ENCODE results near the gene SLC9A3. TPM values are rescaled to one million over a fixed set of nuclear protein-coding genes. Genes with fewer than 3 reads are reported as not detected.
"Not testable (repeated sequence)": the region's sequence is repeated elsewhere in the genome, so short reads cannot be mapped to it uniquely, and the experiment has no call there.

SLC9A3 gene
- total RNA-seq, 1 experiment from 2014 or later = 2.5 TPM

DNA sequence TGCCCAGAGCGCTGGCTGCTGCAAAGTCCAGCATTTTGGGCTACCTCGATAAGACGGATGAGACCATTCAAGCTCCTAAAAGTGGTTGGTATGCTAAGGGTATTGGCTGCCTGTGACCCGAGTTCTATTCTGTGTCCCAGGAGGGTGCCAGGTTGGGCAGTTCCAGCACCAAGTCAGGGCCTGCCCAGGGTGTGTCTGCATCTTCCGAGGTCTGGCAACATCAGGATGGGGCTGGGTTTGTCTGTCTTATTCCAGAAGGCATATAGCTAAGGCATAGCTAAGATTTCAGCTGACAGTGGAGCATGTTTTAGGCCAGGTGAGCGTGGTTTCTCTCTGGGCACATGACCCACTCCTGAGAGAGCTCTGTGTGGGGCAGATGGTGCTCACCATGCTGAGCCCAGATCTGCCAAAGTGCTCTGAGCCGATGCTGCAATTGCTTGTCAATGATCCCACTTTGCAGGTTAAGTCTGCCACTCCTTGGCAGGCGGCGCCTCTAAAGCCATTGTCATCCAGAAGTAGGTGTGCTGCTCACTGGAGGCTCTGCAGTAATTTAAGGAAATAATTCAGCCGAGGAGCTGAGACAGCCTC lies 7.8 kb downstream of the SLC9A3 start:
- H3K4me3 ChIP-seq = no peak overlapping the region
- H3K27me3 ChIP-seq = no peaks in the 10 kb centered on the region; the same call in 1 of the 2 replicates
- H3K27ac ChIP-seq = no peak overlapping the region
- DNase-seq = no peak
- no peaks in the 10 kb centered on the region for H3K36me3 ChIP-seq
- no peaks in the 10 kb centered on the region for H3K9me3 ChIP-seq (replicated peaks)
- no peaks in the 10 kb centered on the region for H3K4me1 ChIP-seq

DNA sequence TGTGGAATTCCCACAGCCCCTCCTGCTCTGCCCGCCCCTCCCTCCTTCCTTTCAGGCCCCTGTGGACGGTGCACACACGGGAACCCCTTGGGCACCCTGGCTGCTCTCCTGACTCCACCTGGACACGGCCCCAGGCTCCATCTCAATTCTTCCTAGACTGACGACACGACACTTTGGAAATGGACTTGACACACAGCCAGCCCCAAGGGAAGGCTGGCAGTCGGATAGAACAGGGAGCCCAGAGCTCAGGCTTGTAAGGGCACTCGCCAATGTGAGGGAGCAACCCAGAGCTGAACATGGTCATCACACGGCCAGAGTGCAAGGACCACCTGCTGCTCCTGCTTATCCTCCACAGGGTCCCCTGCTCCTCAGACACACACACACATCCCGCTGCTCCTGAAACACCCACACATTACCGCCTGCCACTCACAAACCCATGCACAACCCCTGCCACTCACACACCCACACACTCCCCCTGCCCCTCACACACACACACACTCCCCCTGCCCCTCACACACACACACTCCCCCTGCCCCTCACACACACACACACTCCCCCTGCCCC lies 8.9 kb downstream of the SLC9A3 start:
- H3K9me3 ChIP-seq (replicated peaks) = no peaks in the 10 kb centered on the region
- DNase-seq = no peak
- no peaks in the 10 kb centered on the region for H3K36me3 ChIP-seq
- no peaks in the 10 kb centered on the region for H3K4me1 ChIP-seq
- H3K4me3 ChIP-seq = no peak overlapping the region
- H3K27me3 ChIP-seq = no peaks in the 10 kb centered on the region; the same call in 1 of the 2 replicates
- no peak overlapping the region for H3K27ac ChIP-seq

DNA sequence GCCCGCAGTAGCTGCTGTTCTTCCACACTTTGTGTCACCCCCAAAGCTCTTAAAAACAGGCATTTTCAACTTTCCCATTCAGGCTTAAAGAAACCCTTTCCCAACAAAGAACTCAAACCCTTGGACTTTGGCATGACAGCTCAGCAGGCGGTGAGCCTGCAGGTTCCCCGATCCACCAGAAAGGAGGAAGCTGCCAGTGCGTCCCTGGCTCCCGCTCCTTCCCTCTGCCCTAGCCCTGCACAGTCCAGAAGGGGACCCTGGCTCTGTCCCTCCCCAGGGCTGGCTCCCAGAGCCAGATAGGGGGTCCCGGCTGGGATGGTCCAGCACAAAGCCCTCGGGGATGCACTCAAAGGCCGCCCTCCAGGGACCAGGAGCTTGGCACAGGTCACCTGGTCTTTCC lies 9.6 kb downstream of the SLC9A3 start:
- Histone ChIP-seq H3K27ac (no peak overlapping the region), H3K9me3 (replicated peaks) (no peaks in the 10 kb centered on the region), H3K4me1 (no peaks in the 10 kb centered on the region), H3K27me3 (no peaks in the 10 kb centered on the region; the same call in 1 of the 2 replicates), H3K4me3 (no peak overlapping the region), H3K36me3 (no peaks in the 10 kb centered on the region)
- no peak for DNase-seq

DNA sequence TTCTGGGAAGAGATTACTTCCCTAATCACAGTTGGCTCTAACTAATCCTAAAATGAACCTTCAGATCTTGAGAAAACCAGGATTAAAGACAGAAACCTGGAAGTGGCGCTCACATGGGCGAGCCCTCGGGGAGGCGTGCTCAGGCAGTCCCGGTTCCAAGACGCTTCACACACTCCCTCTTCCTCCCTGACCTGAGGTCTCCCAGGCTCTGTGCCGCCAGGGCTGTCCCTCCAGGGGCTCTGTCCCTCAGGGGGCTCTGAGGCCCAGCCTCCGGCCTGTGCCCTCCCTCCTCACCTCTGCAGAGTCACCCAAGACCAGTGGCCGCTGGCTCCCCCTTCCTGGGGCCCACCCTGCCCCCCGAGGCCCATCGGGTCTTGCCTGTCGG lies 10.2 kb downstream of the SLC9A3 start:
- H3K27me3 ChIP-seq = no peaks in the 10 kb centered on the region; the same call in 1 of the 2 replicates
- no peaks in the 10 kb centered on the region for H3K36me3 ChIP-seq
- no peak overlapping the region for H3K27ac ChIP-seq
- H3K4me3 ChIP-seq = no peak overlapping the region
- no peak for DNase-seq
- H3K4me1 ChIP-seq = no peaks in the 10 kb centered on the region
- H3K9me3 ChIP-seq (replicated peaks) = no peaks in the 10 kb centered on the region

DNA sequence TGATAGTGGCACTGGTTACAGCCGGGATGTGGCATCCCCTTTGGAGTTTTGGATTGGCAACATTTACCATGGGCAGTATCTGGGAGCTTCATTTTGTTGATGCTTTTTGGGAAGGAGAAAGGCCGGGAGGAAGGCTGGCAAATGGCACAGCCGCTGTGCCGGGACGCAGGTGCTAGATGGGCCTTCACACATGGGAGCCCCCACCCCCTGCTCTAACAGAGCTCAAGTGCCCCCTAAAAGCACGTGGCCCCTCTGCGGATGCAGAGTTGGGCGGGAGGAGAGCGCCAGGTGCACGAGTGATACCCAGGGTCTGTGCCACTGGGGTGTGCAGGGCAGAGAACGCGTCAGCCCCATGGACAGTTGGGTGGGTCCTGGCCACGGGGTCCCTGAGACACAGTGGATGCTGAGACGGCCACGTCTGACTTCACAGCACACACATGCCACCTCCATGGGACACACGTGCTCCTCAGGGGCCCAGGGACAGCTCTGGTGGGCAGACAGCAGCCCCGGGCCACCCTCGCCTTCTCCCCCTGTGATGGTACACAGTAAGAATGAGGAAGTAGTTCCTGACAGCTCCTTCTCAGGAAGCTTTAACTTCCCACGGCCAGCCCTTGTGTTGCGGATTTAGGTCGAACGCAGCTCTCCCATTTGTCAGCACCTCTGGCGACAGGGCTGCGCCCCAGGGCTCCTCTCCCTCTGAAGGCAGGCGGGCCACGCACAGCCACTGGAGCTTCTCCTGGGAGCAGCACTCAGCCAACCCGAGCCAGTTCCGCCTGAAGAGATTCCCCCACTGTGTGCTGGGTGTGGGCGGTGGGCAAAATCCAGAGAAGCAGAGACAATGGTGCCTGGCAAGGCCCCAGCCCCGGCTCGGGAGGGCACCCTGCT lies 10.8 kb downstream of the SLC9A3 start:
- Histone ChIP-seq H3K36me3 (no peaks in the 10 kb centered on the region), H3K4me3 (no peak overlapping the region), H3K27ac (no peak overlapping the region), H3K4me1 (no peaks in the 10 kb centered on the region), H3K27me3 (no peaks in the 10 kb centered on the region; the same call in 1 of the 2 replicates), H3K9me3 (replicated peaks) (no peaks in the 10 kb centered on the region)
- DNase-seq = no peak

DNA sequence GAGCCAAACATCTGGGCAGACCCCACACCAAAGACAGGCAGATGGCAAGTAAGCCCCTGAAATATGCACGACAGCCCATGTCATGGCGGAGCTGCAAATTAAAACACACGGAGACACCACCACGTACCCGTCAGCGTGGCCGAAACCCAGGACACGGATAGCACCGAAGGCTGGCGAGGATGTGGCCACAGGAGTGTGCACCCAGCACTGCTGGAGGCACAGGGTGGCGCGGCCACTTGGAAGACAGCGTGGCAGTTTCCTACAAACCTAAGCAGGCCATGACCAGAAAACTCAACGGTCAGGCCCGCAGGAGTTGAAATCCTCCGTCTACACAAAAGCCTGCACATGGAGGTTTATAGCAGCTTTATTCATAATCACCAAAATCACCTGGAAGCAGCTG lies 12.8 kb downstream of the SLC9A3 start:
- no peaks in the 10 kb centered on the region; the same call in 1 of the 2 replicates for H3K27me3 ChIP-seq
- H3K9me3 ChIP-seq (replicated peaks) = no peaks in the 10 kb centered on the region
- H3K4me1 ChIP-seq = no peaks in the 10 kb centered on the region
- H3K36me3 ChIP-seq = no peaks in the 10 kb centered on the region
- DNase-seq = no peak
- H3K27ac ChIP-seq = no peak overlapping the region
- H3K4me3 ChIP-seq = no peak overlapping the region

DNA sequence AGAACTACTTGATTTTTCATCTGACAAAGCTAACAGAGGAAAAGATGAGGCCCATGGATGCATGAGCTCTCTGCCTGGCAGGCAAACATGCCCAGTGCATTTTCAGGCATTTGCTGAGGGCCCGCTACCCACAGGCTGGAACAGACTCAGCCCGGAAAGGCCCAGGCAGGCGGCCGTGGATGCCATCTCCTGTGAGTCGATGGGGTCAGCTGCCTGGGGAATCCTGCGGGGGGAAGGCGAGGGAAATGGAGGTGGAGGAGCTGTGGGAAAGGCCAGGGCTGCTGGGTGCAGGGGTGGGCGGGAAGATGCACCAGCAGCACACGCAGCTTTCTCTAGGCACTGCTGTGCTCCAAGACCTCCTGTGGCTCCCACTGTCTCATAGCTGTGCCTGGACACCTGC lies 13.7 kb downstream of the SLC9A3 start:
- no peaks in the 10 kb centered on the region for H3K9me3 ChIP-seq (replicated peaks)
- no peaks in the 10 kb centered on the region for H3K36me3 ChIP-seq
- H3K27me3 ChIP-seq = no peaks in the 10 kb centered on the region; the same call in 1 of the 2 replicates
- no peak overlapping the region for H3K27ac ChIP-seq
- no peaks in the 10 kb centered on the region for H3K4me1 ChIP-seq
- H3K4me3 ChIP-seq = no peak overlapping the region
- no peak for DNase-seq

DNA sequence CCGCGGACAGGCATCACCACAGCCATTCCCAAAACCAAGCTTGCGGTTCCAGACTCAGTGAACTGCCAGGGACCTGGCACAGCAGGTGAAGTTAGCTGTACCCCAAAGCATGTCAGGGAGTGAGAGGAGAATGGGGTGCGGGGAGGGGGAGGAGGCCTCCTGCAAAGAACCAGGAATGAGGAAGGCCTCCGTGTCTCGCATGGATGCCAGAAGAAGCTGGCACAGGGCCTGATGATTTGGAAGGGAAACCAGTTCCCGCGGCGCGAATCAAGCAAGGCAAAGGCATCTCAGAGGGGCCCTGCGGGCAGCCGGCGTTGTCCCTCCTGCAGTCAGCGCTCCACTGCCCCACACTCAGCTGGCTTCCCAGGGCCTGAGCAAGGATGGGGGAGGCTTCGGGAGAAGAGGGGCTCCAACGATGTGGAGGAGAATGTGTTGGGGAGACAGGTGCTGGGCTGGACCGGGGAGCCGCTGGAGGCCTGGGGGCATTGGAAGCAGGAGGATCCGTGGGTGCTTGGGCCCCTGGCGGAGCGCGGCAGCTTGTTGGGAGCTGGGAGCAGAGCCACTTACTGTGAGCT lies 14.6 kb downstream of the SLC9A3 start:
- Histone ChIP-seq H3K36me3 (no peaks in the 10 kb centered on the region), H3K4me3 (no peak overlapping the region), H3K4me1 (no peaks in the 10 kb centered on the region), H3K9me3 (replicated peaks) (no peaks in the 10 kb centered on the region), H3K27ac (no peak overlapping the region), H3K27me3 (no peaks in the 10 kb centered on the region; the same call in 1 of the 2 replicates)
- DNase-seq = no peak

DNA sequence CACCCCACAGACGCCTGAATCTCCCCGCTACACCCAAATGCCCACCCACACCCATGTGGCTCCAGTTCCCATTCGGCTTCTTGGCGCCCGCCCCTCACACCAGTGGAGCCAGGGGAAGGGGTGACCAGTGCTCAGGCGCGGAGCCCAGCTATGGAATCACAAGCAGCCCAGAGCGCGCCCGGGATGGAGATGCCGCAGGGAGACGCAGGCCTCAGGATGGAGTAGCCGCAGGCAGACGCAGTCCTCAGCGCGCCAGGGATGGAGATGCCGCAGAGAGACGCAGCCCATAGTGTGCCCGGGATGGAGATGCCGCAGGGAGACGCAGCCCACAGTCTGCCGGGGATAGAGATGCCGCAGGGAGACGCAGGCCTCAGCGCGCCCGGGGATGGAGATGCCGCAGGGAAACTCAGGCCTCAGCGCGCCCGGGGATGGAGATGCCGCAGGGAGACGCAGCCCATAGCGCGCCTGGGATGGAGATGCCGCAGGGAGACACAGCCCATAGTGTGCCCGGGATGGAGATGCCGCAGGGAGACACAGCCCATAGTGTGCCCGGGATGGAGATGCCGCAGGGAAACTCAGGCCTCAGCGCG lies 16.2 kb downstream of the SLC9A3 start:
- not testable (repeated sequence) for H3K4me3 ChIP-seq; H3K27ac ChIP-seq; H3K9me3 ChIP-seq (replicated peaks); H3K36me3 ChIP-seq; H3K27me3 ChIP-seq; DNase-seq; H3K4me1 ChIP-seq

DNA sequence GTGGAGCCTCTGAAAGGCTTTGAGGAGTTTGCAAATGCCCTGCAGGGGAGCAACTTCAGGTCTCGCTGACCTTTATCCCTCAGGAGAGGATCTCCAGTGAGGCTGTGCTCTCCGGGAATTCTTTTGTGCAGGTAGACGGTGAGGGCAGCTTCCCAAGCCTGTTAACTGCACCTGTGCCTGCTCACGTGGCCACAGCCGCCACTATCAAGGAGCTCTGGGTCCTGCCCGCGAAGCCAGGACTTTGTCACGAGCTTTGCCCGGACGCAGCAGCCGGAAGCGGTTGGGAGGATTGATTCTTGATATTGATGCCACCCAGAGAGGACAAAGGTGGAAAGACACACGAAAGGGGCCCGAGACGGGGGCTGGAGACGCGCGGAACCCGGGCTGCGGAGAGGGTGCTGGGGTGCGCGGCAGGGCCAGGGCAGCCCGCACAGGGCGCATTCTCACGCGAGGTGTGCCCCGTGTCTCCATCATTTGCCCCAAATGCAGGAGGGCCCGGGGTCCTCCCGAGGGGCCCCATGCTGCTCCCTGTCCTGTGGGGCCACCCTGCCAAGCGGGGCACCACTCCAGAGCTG lies 18.2 kb downstream of the SLC9A3 start:
- Histone ChIP-seq H3K27ac (no peak overlapping the region), H3K36me3 (no peaks in the 10 kb centered on the region), H3K4me1 (peaks cover 4% of the 10 kb centered on the region; the same call in 1 of the 2 replicates), H3K9me3 (replicated peaks) (no peaks in the 10 kb centered on the region), H3K27me3 (no peaks in the 10 kb centered on the region), H3K4me3 (no peak overlapping the region)
- no peak for DNase-seq

DNA sequence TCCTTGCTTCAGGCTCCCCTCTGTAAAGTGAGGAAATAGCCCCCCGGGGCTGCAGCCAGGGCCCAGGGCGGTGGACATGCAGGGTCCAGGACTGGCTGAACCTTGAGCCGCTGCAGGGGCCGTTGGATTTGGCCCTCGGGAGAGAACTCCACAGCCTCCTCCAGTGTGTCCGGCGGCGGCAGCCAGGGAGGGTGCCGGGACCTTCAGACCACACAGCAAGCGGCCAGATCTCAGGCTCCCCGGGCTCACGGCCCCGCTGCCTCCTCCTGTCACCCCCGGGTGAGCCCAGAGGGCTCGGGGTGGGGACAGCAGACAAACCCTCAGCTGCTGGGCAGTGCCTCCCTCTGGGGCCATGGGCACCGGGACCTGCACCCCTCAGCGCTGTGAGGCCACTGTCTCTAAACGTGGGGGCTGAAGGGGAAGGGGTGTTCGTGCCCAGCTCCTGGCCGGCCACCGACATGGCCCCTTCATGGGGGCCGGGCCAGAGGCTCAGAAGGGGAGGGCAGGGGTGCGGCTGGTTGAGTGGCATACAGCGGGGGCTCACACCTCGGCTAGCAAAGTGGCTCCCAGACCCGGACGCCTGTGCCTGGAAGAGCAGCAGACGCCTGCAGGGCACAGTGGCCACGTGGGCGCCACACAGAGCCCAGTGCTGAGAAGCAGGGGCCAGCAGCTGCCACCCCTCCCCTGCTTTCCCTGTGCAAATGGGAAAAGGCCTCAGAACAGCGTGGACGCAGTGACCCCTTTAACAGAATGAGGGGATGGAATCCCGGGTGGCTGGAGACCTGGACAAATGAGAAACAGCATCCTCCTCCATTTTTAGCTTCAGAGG lies 19.7 kb downstream of the SLC9A3 start:
- no peak for DNase-seq
- Histone ChIP-seq H3K4me3 (no peak overlapping the region), H3K9me3 (replicated peaks) (no peaks in the 10 kb centered on the region), H3K27me3 (no peaks in the 10 kb centered on the region), H3K27ac (no peak overlapping the region), H3K36me3 (no peaks in the 10 kb centered on the region), H3K4me1 (peaks cover 5% of the 10 kb centered on the region; the same call in 1 of the 2 replicates)

DNA sequence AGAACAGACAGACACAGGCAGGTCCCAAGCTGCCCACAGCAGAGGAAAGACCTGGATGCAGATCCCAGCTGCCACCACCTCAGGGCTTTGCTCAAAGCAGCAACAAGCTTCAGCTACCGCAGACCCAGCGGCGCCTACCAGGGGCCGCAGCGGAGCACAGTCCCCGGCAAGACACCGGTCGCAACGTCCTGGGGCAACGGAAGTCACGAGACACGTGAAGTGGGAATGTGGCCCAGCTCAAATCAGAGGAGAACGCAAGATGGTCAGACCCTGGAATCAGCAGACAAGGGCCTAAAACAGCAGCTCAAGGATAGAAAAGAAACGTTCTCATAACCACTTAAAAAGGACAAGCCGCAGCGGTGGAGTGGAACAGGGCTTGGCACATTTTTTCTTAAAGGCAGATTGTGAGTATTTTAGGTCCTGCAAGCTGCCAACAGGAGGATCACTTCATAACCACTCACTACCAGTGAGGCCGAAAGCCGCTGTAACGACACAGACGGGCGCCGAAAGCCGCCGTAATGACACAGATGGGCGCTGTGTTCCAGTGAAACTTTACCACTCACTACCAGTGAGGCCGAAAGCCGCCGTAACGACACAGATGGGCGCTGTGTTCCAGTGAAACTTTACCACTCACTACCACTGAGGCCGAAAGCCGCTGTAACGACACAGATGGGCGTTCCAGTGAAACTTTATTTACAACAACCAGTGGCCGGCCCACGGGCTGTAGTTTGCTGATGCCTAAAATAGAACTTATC lies 21.7 kb downstream of the SLC9A3 start:
- Histone ChIP-seq H3K36me3 (no peaks in the 10 kb centered on the region), H3K27me3 (no peaks in the 10 kb centered on the region), H3K4me1 (peaks cover 5% of the 10 kb centered on the region; the same call in 1 of the 2 replicates), H3K27ac (peak overlapping the region; percentile 40; the same call in 1 of the 2 replicates), H3K4me3 (peak overlapping the region; percentile 49), H3K9me3 (replicated peaks) (no peaks in the 10 kb centered on the region)
- peak; percentile 63 for DNase-seq

DNA sequence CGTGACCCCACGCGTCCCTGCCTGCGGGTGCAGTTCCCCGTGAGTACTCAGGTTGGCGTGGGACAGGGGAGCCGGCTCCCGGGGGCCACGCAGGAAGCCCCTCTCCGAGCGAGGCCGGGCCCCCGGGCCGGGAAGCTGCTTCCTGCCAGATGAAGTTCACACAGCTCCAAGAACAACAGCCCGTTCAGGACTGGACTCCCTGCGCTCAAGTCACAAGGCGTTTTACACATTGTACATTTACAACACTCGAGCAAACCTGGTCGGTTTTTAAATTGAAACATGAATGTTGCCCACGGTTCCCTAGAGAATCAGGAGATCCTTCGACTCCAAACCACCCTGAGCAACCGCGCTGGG lies 22.4 kb downstream of the SLC9A3 start:
- no peaks in the 10 kb centered on the region for H3K36me3 ChIP-seq
- H3K27me3 ChIP-seq = no peaks in the 10 kb centered on the region
- peak overlapping the region; percentile 40; the same call in 1 of the 2 replicates for H3K27ac ChIP-seq
- H3K4me3 ChIP-seq = peak overlapping the region; percentile 49
- H3K9me3 ChIP-seq (replicated peaks) = no peaks in the 10 kb centered on the region
- H3K4me1 ChIP-seq = peaks cover 5% of the 10 kb centered on the region; the same call in 1 of the 2 replicates
- peak in 1 of 2 experiments; percentile 36 for DNase-seq

Data from SJCRH30 (cell line).